Measurements from ENCODE around the gene CTNNBL1.

- no peak for TF ChIP-seq GATA3 (IDR thresholded peaks at IDR 0.05; ENCODE audit: low read depth, low read length)
- TF ChIP-seq GATA2 (IDR thresholded peaks at IDR 0.05; ENCODE audit: low read depth, low read length), result no peak
These were observed 209.6 kb downstream of the CTNNBL1 start for GRCh38 chr20:37903317-37904007.
